Fibroblast of lung (primary cell): ENCODE data around the gene C11orf52. TPM values are rescaled to one million over a fixed set of nuclear protein-coding genes. Genes with fewer than 3 reads are reported as not detected.

Experiments used
- DNase-seq, 2 donors: peaks; one replicate each; pipeline versions ENCODE4 v3.0.0 to v3.0.0-alpha.2; 2010; ENCODE audit warnings: low read depth in 2 of 2
- H2AFZ ChIP-seq: 2 replicates; pipeline ENCODE4 v1.5.1; 2012; ENCODE audit warnings: low read length, control low read depth, inconsistent platforms
- H3K27ac ChIP-seq: 2 replicates; pipeline ENCODE4 v1.5.1; 2011; ENCODE audit warnings: low read length, control low read depth; ENCODE audit not compliant: insufficient read depth
- H3K27me3 ChIP-seq: 2 replicates; pipeline ENCODE4 v1.5.1; 2011; ENCODE audit warnings: mild to moderate bottlenecking, low read length; ENCODE audit not compliant: control insufficient read depth, insufficient read depth
- H3K36me3 ChIP-seq: 2 replicates; pipeline ENCODE4 v1.5.1; 2011; ENCODE audit warnings: low read length; ENCODE audit not compliant: control insufficient read depth, insufficient read depth
- H3K4me1 ChIP-seq: 2 replicates; pipeline ENCODE4 v1.5.1; 2011; ENCODE audit warnings: low read length; ENCODE audit not compliant: control insufficient read depth, insufficient read depth; ENCODE audit errors: extremely low read depth
- H3K4me2 ChIP-seq: 2 replicates; pipeline ENCODE4 v1.5.1; 2011; ENCODE audit warnings: low read length, control low read depth; ENCODE audit not compliant: insufficient read depth; ENCODE audit errors: extremely low read depth
- H3K4me3 ChIP-seq, 4 experiments: fragments of 200-600 bp in 1 of 4; sonication (generic) in 1 of 4; replicated peaks in 1 of 4; 2 replicates each; pipeline ENCODE4 v1.5.1; 2011 to 2016; ENCODE audit warnings: low read length in 4 of 4, low read depth in 3 of 4, mild to moderate bottlenecking in 3 of 4, control low read depth in 2 of 4, inconsistent platforms in 1 of 4, mixed read lengths in 1 of 4; ENCODE audit not compliant: insufficient read depth in 1 of 4; ENCODE audit errors: control extremely low read depth in 1 of 4
- H3K79me2 ChIP-seq: 2 replicates; pipeline ENCODE4 v1.5.1; 2012; ENCODE audit warnings: mild to moderate bottlenecking, low read length, inconsistent platforms; ENCODE audit not compliant: control insufficient read depth, insufficient read depth
- H3K9ac ChIP-seq: 2 replicates; pipeline ENCODE4 v1.5.1; 2011; ENCODE audit warnings: mild to moderate bottlenecking, low read length, control low read depth; ENCODE audit not compliant: insufficient read depth
- H3K9me3 ChIP-seq: 2 replicates; pipeline ENCODE4 v1.5.1; 2012; ENCODE audit warnings: low read depth, low read length; ENCODE audit not compliant: control insufficient read depth, insufficient read depth
- H4K20me1 ChIP-seq: 2 replicates; pipeline ENCODE4 v1.5.1; 2011; ENCODE audit warnings: low read length; ENCODE audit not compliant: control insufficient read depth, insufficient read depth; ENCODE audit errors: extremely low read depth
- CTCF ChIP-seq, 2 donors: IDR thresholded peaks in 1 of 2; conservative IDR thresholded peaks in 1 of 2; 1 replicate in 1 of 2; 2 replicates in 1 of 2; pipeline ENCODE4 v1.5.1; 2011 to 2012; ENCODE audit warnings: low read length in 2 of 2, control low read depth in 1 of 2, inconsistent platforms in 1 of 2, low read depth in 1 of 2, mild to moderate bottlenecking in 1 of 2
- EZH2 ChIP-seq: IDR thresholded peaks from 2 replicates; pipeline ENCODE4 v1.5.1; 2012; ENCODE audit warnings: low read length, control low read depth, mild to moderate bottlenecking; ENCODE audit errors: missing control alignments
- polyA plus RNA-seq, 2 donors: library from polyadenylated mRNA; depleted of rRNA in 1 of 2; stranded (reverse) in 1 of 2; unstranded in 1 of 2; fragments of >200 nt; gene quantifications; 2 replicates each; pipeline ENCODE4 v1.2.1, GENCODE V29; 2011 to 2012; ENCODE audit warnings: missing spikeins in 1 of 2
- total RNA-seq: library from RNA; depleted of rRNA; stranded (reverse); fragments of >200 nt; gene quantifications from 2 replicates; pipeline ENCODE4 v1.2.1, GENCODE V29; 2014

C11orf52 gene
- total and polyA plus RNA-seq, 2 donors (not counting 1 experiment from before 2014, with no cell fraction given): 0.99 to 1.3 TPM

GRCh38 chr11:111957663-111958444, 39.1 kb downstream of the C11orf52 start:
- Histone ChIP-seq H4K20me1 (no peaks in the 10 kb centered on the region), H3K9me3 (no peaks in the 10 kb centered on the region), H3K4me1 (no peaks in the 10 kb centered on the region), H3K9ac (no peak overlapping the region), H3K27me3 (no peaks in the 10 kb centered on the region), H3K79me2 (no peaks in the 10 kb centered on the region), H3K4me2 (no peak overlapping the region), H3K36me3 (no peaks in the 10 kb centered on the region), H2AFZ (no peak overlapping the region), H3K27ac (no peak overlapping the region), H3K4me3 (no peak overlapping the region)
- no peak for DNase-seq
- TF ChIP-seq CTCF (conservative IDR thresholded peaks at IDR 0.05 in 1 of 2, IDR thresholded peaks at IDR 0.05 in 1 of 2; ENCODE audit: low read depth in 1 of 2, low read length in 2 of 2) (no peak), EZH2 (no peak)

- H3K27me3 ChIP-seq: no peaks in the 10 kb centered on the region
- no peaks in the 10 kb centered on the region for H3K9me3 ChIP-seq
- H3K79me2 ChIP-seq: no peaks in the 10 kb centered on the region
- no peak overlapping the region for H3K4me2 ChIP-seq
- H3K4me3 ChIP-seq: no peak overlapping the region
- DNase-seq: peak in 1 of 2 donors; percentile 53
- H2AFZ ChIP-seq: no peak overlapping the region
- no peaks in the 10 kb centered on the region for H3K4me1 ChIP-seq
- H4K20me1 ChIP-seq: no peaks in the 10 kb centered on the region
- no peak overlapping the region for H3K27ac ChIP-seq
- no peaks in the 10 kb centered on the region for H3K36me3 ChIP-seq
- TF ChIP-seq CTCF (conservative IDR thresholded peaks at IDR 0.05 in 1 of 2, IDR thresholded peaks at IDR 0.05 in 1 of 2; ENCODE audit: low read depth in 1 of 2, low read length in 2 of 2): no peak
- no peak for TF ChIP-seq EZH2
- H3K9ac ChIP-seq: no peak overlapping the region
Observed at GRCh38 chr11:111960916-111961315, 42.2 kb downstream of the C11orf52 start.

- TF ChIP-seq CTCF (conservative IDR thresholded peaks at IDR 0.05 in 1 of 2, IDR thresholded peaks at IDR 0.05 in 1 of 2; ENCODE audit: low read depth in 1 of 2, low read length in 2 of 2) (no peak), EZH2 (no peak)
- Histone ChIP-seq H3K9ac (no peak overlapping the region), H2AFZ (no peak overlapping the region), H3K9me3 (no peaks in the 10 kb centered on the region), H3K36me3 (no peaks in the 10 kb centered on the region), H3K4me2 (no peak overlapping the region), H3K4me1 (no peaks in the 10 kb centered on the region), H3K4me3 (no peak overlapping the region), H4K20me1 (no peaks in the 10 kb centered on the region), H3K27ac (no peak overlapping the region), H3K27me3 (no peaks in the 10 kb centered on the region), H3K79me2 (no peaks in the 10 kb centered on the region)
- no peak for DNase-seq
Observed at GRCh38 chr11:111961389-111962300, 42.9 kb downstream of the C11orf52 start.
